SK-N-SH treated with all-trans-retinoic acid at 6 μM for 48 hours (cell line): ENCODE data around the gene AGPAT1.
"Not testable (repeated sequence)": the region's sequence is repeated elsewhere in the genome, so short reads cannot be mapped to it uniquely, and the experiment has no call there.

Experiments
- ARNTL ChIP-seq: fragments of 450-650 bp; formaldehyde crosslinking; IDR thresholded peaks from 2 replicates; pipeline ENCODE4 v1.5.0; 2020; ENCODE audit warnings: low read depth, mild to moderate bottlenecking, moderate library complexity, borderline replicate concordance
- BACH2 ChIP-seq: fragments of 250-450 bp; sonication (Bioruptor Pico); IDR thresholded peaks from 2 replicates; pipeline ENCODE4 v1.9.0; 2021; ENCODE audit warnings: mild to moderate bottlenecking, borderline replicate concordance
- CSDC2 ChIP-seq: fragments of 250-450 bp; sonication (Bioruptor Pico); IDR thresholded peaks from 2 replicates; pipeline ENCODE4 v1.5.0; 2020; ENCODE audit warnings: mild to moderate bottlenecking, moderate library complexity
- ESRRG ChIP-seq: fragments of 250-450 bp; sonication (Bioruptor Pico); IDR thresholded peaks from 2 replicates; pipeline ENCODE4 v1.6.1; 2021; ENCODE audit warnings: mild to moderate bottlenecking
- ISL1 ChIP-seq: fragments of 250-450 bp; sonication (Bioruptor Pico); IDR thresholded peaks from 2 replicates; pipeline ENCODE4 v2.1.2; 2022; ENCODE audit warnings: mild to moderate bottlenecking, moderate library complexity
- OSR1 ChIP-seq: fragments of 250-450 bp; sonication (Bioruptor Pico); IDR thresholded peaks from 2 replicates; pipeline ENCODE4 v1.8.0; 2022; ENCODE audit warnings: moderate library complexity, mild to moderate bottlenecking, inconsistent platforms
- PPARA ChIP-seq: fragments of 250-450 bp; sonication (Bioruptor Pico); IDR thresholded peaks from 2 replicates; pipeline ENCODE4 v1.5.0; 2020; ENCODE audit warnings: mild to moderate bottlenecking, borderline replicate concordance
- TOX ChIP-seq: fragments of 250-450 bp; sonication (Bioruptor Pico); IDR thresholded peaks from 2 replicates; pipeline ENCODE4 v1.8.0; 2021; ENCODE audit warnings: mild to moderate bottlenecking, moderate library complexity, borderline replicate concordance
- ZC3H10 ChIP-seq: fragments of 250-450 bp; sonication (Bioruptor Pico); IDR thresholded peaks from 2 replicates; pipeline ENCODE4 v1.5.1; 2021; ENCODE audit warnings: mild to moderate bottlenecking, moderate library complexity
- ZNF8 ChIP-seq: fragments of 450-650 bp; formaldehyde crosslinking; IDR thresholded peaks from 2 replicates; pipeline ENCODE4 v1.5.0; 2020; ENCODE audit warnings: mild to moderate bottlenecking, moderate library complexity
- TF ChIP-seq, protein P1 (sequence below): fragments of 250-450 bp; sonication (Bioruptor Pico); IDR thresholded peaks from 2 replicates; pipeline ENCODE4 v1.5.1; 2020; ENCODE audit warnings: low read depth, mild to moderate bottlenecking, moderate library complexity
- TF ChIP-seq, protein P2 (sequence below): fragments of 250-450 bp; sonication (Bioruptor Pico); IDR thresholded peaks from 2 replicates; pipeline ENCODE4 v1.8.0; 2020; ENCODE audit warnings: mild to moderate bottlenecking, moderate library complexity, borderline replicate concordance
- TF ChIP-seq, protein P3 (sequence below): fragments of 250-450 bp; sonication (Bioruptor Pico); IDR thresholded peaks from 2 replicates; pipeline ENCODE4 v1.5.1; 2021; ENCODE audit warnings: mild to moderate bottlenecking, moderate library complexity

DNA sequence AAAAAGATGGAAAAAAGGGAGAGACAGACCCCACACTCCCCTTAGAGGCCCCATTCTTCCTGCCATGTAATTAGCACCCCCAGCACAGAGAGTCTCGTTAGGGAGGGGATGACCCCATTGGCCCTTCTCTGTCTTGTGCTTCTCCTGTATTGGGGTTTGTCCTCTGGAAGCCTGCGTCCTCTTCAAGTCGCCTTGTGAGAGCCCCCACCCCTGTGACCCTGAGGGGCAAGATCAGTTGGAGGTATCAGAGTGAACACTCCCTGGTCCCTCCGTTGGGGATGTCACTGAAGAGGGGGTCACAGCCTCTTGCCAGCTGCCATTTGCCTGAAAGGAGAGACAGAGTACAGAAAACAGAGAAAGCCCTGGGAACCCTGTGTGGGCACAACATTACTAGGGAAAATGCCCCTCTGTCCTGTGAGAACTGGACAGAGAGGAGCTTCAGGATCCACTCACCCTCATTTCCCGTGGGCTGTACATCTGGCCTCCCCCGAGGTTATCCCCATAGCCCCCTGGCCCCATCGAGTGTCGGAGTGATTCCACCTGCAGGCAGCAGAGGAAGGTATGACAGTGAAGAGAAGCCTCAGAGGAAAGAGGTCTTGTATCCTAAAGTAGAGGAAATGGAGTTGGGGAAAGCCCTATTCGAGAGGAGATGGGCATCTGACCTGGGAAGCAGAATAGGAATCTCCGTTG, 10.4 kb upstream of the AGPAT1 start:
- not testable (repeated sequence) for TF ChIP-seq ARNTL (CRISPR knock-in tag); ZC3H10; OSR1 (CRISPR knock-in tag); ZNF8; PPARA; ISL1; ESRRG; CSDC2; BACH2; TOX
- TF ChIP-seq, protein P1, sequence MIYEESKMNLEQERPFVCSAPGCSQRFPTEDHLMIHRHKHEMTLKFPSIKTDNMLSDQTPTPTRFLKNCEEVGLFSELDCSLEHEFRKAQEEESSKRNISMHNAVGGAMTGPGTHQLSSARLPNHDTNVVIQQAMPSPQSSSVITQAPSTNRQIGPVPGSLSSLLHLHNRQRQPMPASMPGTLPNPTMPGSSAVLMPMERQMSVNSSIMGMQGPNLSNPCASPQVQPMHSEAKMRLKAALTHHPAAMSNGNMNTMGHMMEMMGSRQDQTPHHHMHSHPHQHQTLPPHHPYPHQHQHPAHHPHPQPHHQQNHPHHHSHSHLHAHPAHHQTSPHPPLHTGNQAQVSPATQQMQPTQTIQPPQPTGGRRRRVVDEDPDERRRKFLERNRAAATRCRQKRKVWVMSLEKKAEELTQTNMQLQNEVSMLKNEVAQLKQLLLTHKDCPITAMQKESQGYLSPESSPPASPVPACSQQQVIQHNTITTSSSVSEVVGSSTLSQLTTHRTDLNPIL (CRISPR knock-in tag) = not testable (repeated sequence)
- TF ChIP-seq, protein P2, sequence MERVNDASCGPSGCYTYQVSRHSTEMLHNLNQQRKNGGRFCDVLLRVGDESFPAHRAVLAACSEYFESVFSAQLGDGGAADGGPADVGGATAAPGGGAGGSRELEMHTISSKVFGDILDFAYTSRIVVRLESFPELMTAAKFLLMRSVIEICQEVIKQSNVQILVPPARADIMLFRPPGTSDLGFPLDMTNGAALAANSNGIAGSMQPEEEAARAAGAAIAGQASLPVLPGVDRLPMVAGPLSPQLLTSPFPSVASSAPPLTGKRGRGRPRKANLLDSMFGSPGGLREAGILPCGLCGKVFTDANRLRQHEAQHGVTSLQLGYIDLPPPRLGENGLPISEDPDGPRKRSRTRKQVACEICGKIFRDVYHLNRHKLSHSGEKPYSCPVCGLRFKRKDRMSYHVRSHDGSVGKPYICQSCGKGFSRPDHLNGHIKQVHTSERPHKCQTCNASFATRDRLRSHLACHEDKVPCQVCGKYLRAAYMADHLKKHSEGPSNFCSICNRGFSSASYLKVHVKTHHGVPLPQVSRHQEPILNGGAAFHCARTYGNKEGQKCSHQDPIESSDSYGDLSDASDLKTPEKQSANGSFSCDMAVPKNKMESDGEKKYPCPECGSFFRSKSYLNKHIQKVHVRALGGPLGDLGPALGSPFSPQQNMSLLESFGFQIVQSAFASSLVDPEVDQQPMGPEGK = not testable (repeated sequence)
- TF ChIP-seq, protein P3, sequence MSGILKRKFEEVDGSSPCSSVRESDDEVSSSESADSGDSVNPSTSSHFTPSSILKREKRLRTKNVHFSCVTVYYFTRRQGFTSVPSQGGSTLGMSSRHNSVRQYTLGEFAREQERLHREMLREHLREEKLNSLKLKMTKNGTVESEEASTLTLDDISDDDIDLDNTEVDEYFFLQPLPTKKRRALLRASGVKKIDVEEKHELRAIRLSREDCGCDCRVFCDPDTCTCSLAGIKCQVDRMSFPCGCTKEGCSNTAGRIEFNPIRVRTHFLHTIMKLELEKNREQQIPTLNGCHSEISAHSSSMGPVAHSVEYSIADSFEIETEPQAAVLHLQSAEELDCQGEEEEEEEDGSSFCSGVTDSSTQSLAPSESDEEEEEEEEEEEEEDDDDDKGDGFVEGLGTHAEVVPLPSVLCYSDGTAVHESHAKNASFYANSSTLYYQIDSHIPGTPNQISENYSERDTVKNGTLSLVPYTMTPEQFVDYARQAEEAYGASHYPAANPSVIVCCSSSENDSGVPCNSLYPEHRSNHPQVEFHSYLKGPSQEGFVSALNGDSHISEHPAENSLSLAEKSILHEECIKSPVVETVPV (CRISPR knock-in tag) = not testable (repeated sequence)
